Effector memory CD4-positive, alpha-beta T cell (primary cell): ENCODE data around the gene CNN3.

Experiments
- DNase-seq, 3 donors: peaks; one replicate each; pipeline ENCODE4 v3.0.0-alpha.2; 2020
- H3K27ac ChIP-seq: 2 replicates; pipeline ENCODE4 v1.7.0; 2013; ENCODE audit warnings: mild to moderate bottlenecking, low read length, moderate library complexity; ENCODE audit not compliant: insufficient read depth, poor library complexity, severe bottlenecking
- H3K27me3 ChIP-seq: replicated peaks from 2 replicates; pipeline ENCODE4 v1.7.0; 2013; ENCODE audit warnings: mild to moderate bottlenecking, low read length; ENCODE audit not compliant: insufficient read depth, control insufficient read depth, poor library complexity, severe bottlenecking
- H3K36me3 ChIP-seq: 2 replicates; pipeline ENCODE4 v1.7.0; 2013; ENCODE audit warnings: mild to moderate bottlenecking, low read length, moderate library complexity; ENCODE audit not compliant: control insufficient read depth, insufficient read depth
- H3K4me1 ChIP-seq: 2 replicates; pipeline ENCODE4 v1.7.0; 2013; ENCODE audit warnings: low read length, mild to moderate bottlenecking; ENCODE audit not compliant: control insufficient read depth, insufficient read depth, poor library complexity, severe bottlenecking
- H3K4me3 ChIP-seq: 2 replicates; pipeline ENCODE4 v1.7.0; 2013; ENCODE audit warnings: low read length, low read depth, mild to moderate bottlenecking; ENCODE audit not compliant: insufficient read depth, poor library complexity, severe bottlenecking
- H3K9me3 ChIP-seq: 2 replicates; pipeline ENCODE4 v1.7.0; 2013; ENCODE audit warnings: mild to moderate bottlenecking, low read length, moderate library complexity; ENCODE audit not compliant: control insufficient read depth

The CNN3 gene

GRCh38 chr1:94888201-94888600 lies 38.7 kb downstream of the CNN3 start:
- no peak for DNase-seq
- no peak overlapping the region for H3K27ac ChIP-seq
- H3K4me3 ChIP-seq, result no peak overlapping the region
- no peaks in the 10 kb centered on the region for H3K27me3 ChIP-seq
- H3K4me1 ChIP-seq, result no peaks in the 10 kb centered on the region
- H3K9me3 ChIP-seq, result no peaks in the 10 kb centered on the region
- no peaks in the 10 kb centered on the region for H3K36me3 ChIP-seq

GRCh38 chr1:94887603-94888171 lies 39.2 kb downstream of the CNN3 start:
- no peaks in the 10 kb centered on the region for H3K9me3 ChIP-seq
- H3K27me3 ChIP-seq, result no peaks in the 10 kb centered on the region
- H3K4me1 ChIP-seq, result no peaks in the 10 kb centered on the region
- H3K4me3 ChIP-seq, result no peak overlapping the region
- H3K36me3 ChIP-seq, result no peaks in the 10 kb centered on the region
- no peak for DNase-seq
- no peak overlapping the region for H3K27ac ChIP-seq

- H3K27ac ChIP-seq, result no peak overlapping the region
- no peak for DNase-seq
- H3K4me1 ChIP-seq, result no peaks in the 10 kb centered on the region
- H3K9me3 ChIP-seq, result no peaks in the 10 kb centered on the region
- H3K4me3 ChIP-seq, result no peak overlapping the region
- no peaks in the 10 kb centered on the region for H3K36me3 ChIP-seq
- H3K27me3 ChIP-seq, result no peaks in the 10 kb centered on the region
These were observed 39.8 kb downstream of the CNN3 start for GRCh38 chr1:94887106-94887505.

GRCh38 chr1:94886361-94886760 lies 40.5 kb downstream of the CNN3 start:
- H3K9me3 ChIP-seq, result no peaks in the 10 kb centered on the region
- H3K27ac ChIP-seq, result no peak overlapping the region
- H3K4me3 ChIP-seq, result no peak overlapping the region
- no peaks in the 10 kb centered on the region for H3K36me3 ChIP-seq
- H3K27me3 ChIP-seq, result no peaks in the 10 kb centered on the region
- DNase-seq, result no peak
- H3K4me1 ChIP-seq, result no peaks in the 10 kb centered on the region

- Histone ChIP-seq H3K4me1 (no peaks in the 10 kb centered on the region), H3K9me3 (no peaks in the 10 kb centered on the region), H3K27ac (no peak overlapping the region)
These were observed 42.4 kb downstream of the CNN3 start for GRCh38 chr1:94884507-94884906.

GRCh38 chr1:94884106-94884505 lies 42.8 kb downstream of the CNN3 start:
- Histone ChIP-seq H3K4me1 (no peaks in the 10 kb centered on the region), H3K9me3 (no peaks in the 10 kb centered on the region), H3K36me3 (no peaks in the 10 kb centered on the region), H3K4me3 (peak overlapping the region; percentile 26), H3K27me3 (no peaks in the 10 kb centered on the region), H3K27ac (no peak overlapping the region)
- no peak for DNase-seq

More at GRCh38 chr1:94884507-94884906, 42.4 kb downstream of the CNN3 start:
- Histone ChIP-seq H3K27me3 (no peaks in the 10 kb centered on the region), H3K4me3 (no peak overlapping the region), H3K36me3 (no peaks in the 10 kb centered on the region)
- no peak for DNase-seq

GRCh38 chr1:94883691-94884090 lies 43.2 kb downstream of the CNN3 start:
- Histone ChIP-seq H3K4me1 (no peaks in the 10 kb centered on the region), H3K36me3 (no peaks in the 10 kb centered on the region), H3K4me3 (peak overlapping the region; percentile 26), H3K27ac (no peak overlapping the region), H3K9me3 (no peaks in the 10 kb centered on the region), H3K27me3 (no peaks in the 10 kb centered on the region)
- no peak for DNase-seq

- Histone ChIP-seq H3K27ac (no peak overlapping the region), H3K4me1 (no peaks in the 10 kb centered on the region), H3K9me3 (no peaks in the 10 kb centered on the region), H3K27me3 (no peaks in the 10 kb centered on the region), H3K4me3 (no peak overlapping the region), H3K36me3 (no peaks in the 10 kb centered on the region)
- no peak for DNase-seq
These were observed 48.6 kb downstream of the CNN3 start for GRCh38 chr1:94878329-94878728.

- H3K27ac ChIP-seq, result no peak overlapping the region
These were observed 50.5 kb downstream of the CNN3 start for GRCh38 chr1:94876362-94876761.

GRCh38 chr1:94875794-94876193 lies 51.1 kb downstream of the CNN3 start:
- no peak for DNase-seq
- H3K4me1 ChIP-seq, result no peaks in the 10 kb centered on the region
- no peaks in the 10 kb centered on the region for H3K36me3 ChIP-seq
- H3K27ac ChIP-seq, result no peak overlapping the region
- H3K4me3 ChIP-seq, result no peak overlapping the region
- H3K9me3 ChIP-seq, result no peaks in the 10 kb centered on the region
- H3K27me3 ChIP-seq, result no peaks in the 10 kb centered on the region

More at GRCh38 chr1:94876362-94876761, 50.5 kb downstream of the CNN3 start:
- H3K4me3 ChIP-seq, result no peak overlapping the region
- H3K27me3 ChIP-seq, result no peaks in the 10 kb centered on the region
- no peaks in the 10 kb centered on the region for H3K4me1 ChIP-seq
- H3K9me3 ChIP-seq, result no peaks in the 10 kb centered on the region
- no peaks in the 10 kb centered on the region for H3K36me3 ChIP-seq
- DNase-seq, result no peak
